ENCODE measurements around the gene PPME1.
A peak's percentile ranks its signal among the peaks of the same experiment; 100 is the strongest.
"Not testable (repeated sequence)": the region's sequence is repeated elsewhere in the genome, so short reads cannot be mapped to it uniquely, and the experiment has no call there.

PPME1 gene

DNA sequence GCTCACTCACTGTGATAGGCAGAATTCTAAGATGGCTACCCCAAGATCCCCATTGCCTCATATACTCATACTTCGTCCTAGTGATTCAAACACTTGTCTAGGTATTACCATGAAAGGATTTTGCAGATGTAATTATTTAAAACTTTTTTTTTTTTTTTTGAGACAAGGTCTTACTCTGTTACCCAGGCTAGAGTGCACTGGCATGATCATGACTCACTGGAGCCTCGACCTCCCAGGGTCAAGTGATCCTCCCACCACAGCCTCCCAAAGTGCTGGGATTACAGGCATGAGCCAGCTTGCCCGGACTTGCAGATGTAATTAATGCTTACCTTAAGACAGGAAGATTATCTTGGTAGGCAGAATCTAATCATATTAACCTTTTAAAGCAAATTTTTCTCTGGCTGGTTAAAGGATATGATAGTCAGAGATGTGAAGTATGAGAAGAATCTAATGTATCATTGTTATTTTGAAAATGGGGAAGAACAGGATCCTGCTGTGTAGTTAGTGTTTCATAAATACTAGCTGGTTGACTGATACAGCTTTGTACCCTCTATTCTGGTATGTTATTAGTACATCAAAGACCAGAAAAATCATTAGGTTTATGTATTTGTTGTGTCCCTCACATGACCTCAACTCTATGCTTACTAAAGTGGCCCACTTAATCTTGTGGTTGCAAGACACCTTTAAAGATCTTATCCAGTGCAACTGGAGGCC is 35.8 kb upstream of the PPME1 start:
- TF ChIP-seq, protein P1, sequence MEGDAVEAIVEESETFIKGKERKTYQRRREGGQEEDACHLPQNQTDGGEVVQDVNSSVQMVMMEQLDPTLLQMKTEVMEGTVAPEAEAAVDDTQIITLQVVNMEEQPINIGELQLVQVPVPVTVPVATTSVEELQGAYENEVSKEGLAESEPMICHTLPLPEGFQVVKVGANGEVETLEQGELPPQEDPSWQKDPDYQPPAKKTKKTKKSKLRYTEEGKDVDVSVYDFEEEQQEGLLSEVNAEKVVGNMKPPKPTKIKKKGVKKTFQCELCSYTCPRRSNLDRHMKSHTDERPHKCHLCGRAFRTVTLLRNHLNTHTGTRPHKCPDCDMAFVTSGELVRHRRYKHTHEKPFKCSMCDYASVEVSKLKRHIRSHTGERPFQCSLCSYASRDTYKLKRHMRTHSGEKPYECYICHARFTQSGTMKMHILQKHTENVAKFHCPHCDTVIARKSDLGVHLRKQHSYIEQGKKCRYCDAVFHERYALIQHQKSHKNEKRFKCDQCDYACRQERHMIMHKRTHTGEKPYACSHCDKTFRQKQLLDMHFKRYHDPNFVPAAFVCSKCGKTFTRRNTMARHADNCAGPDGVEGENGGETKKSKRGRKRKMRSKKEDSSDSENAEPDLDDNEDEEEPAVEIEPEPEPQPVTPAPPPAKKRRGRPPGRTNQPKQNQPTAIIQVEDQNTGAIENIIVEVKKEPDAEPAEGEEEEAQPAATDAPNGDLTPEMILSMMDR (conservative IDR thresholded peaks at IDR 0.05) = no peak

DNA sequence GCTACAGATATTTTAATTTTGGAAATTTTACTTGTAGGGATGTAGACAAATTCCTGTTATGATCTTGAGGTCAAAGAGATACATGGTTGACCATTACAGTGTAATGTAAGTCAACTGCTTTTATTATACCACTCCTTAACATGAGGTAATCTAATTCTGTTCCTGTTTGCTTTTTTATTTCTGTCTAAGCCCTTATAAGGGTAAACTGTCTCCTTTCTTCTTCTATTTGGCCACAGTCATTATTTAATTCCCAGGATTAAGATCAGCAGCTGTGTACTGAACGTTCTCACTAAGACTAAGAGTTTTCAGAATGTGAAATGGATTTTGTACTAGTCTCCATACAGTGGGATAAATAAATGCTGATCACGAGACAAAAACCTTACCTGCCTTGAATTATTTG is 33.1 kb upstream of the PPME1 start:
- TF ChIP-seq, protein P1 (conservative IDR thresholded peaks at IDR 0.05) = no peak
- peak overlapping the region; percentile 53 for H3K27ac ChIP-seq

More for the DNA sequence above, 35.8 kb upstream of the PPME1 start:
- no peak overlapping the region for H3K27ac ChIP-seq

DNA sequence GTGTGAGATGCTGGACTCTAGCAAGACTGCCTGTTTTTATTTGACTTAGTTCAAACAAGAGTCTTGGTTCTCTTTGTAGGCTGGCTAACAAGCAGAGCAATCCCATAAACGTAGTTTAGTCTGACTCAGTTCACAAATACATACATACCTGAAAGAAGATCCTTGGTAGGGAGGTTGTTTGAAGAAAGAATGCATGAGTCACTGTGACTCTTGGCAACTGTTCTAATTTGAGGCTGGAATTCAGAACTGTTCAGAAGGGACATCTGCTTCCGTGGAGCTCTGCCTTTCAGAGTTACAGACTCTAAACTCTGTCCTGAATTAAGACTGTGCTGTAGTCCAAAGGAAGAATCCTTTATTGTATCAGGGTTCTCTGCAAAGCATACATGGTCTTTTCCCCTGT is 32.5 kb upstream of the PPME1 start:
- TF ChIP-seq, protein P1 (conservative IDR thresholded peaks at IDR 0.05) = no peak
- peak overlapping the region; percentile 53 for H3K27ac ChIP-seq

DNA sequence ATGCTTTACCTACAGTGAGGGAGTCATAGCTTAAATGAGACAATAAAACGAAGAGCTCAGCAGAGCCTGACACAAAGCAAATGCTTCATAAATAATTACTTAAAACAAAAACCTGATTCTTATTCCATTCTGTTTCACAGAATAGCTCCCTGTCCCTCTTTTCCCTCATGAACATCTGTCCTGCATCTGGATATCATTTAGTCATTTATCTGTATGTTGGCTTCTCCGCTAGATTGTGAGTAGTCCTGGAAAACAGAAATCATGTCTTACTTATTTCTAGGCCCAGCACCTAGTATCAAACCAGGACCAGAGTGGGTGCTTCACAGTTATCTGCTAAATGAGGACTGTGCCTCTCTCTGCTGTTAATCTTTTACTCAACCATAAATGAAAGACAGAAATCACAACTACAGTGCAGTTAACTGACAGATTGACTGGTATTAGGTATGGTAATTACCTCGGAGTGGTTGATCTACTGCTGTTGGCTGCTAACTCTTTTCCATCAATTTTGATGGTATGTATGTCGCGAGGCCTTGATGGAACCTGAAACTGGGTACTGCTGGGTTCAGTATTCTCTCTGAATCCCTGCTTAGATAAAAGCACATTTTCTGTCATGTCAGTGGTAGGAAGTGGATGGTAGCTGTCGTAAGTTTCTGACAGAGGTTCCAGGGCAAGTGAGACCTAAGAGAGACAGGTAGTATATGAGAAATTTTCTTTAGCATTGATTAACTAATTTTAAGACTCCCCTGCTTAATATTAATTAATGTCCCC is 31.8 kb upstream of the PPME1 start:
- peak overlapping the region; percentile 53 for H3K27ac ChIP-seq
- TF ChIP-seq, protein P1 (conservative IDR thresholded peaks at IDR 0.05) = no peak

DNA sequence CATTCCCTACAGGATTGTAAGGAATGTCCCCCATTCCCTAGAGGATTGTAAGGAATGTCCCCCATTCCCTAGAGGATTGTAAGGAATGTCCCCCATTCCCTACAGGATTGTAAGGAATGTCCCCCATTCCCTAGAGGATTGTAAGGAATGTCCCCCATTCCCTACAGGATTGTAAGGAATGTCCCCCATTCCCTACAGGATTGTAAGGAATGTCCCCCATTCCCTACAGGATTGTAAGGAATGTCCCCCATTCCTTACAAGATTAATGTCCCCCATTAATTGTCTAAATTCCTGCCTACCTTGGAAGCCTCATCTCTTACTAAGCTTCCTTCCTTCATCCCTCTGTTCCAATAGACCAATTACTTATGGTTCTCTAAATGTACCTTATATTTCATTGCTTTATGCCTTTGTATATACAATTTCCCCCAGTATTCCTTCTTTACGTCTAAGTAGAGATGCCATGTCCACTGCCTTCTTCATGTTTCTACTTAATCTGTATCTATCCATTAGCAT is 31.1 kb upstream of the PPME1 start:
- H3K27ac ChIP-seq = not testable (repeated sequence)

DNA sequence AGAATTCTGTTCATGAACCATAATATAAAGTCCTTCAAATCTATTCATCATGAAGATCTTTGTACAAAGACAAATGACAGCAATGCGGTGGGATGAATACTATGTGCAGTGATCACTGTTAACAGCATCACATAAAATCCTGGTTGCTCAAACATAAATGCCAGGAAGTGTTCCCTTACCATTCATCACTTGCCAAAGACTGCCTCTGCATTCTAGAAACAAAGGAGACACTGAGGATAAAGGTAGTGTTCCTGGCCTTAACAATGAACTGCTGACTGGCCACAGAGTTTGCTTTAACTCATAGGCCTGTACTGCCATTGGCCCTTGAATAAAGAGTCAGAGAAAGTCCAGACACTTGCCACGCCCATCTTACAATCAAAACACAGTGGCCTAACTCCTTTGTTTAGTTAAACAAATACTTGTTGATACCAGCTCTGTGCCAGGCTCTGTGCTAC is 29.8 kb upstream of the PPME1 start:
- peak overlapping the region; percentile 5; the same call in 1 of the 2 replicates for H3K27ac ChIP-seq
- TF ChIP-seq, protein P1 (conservative IDR thresholded peaks at IDR 0.05) = no peak

DNA sequence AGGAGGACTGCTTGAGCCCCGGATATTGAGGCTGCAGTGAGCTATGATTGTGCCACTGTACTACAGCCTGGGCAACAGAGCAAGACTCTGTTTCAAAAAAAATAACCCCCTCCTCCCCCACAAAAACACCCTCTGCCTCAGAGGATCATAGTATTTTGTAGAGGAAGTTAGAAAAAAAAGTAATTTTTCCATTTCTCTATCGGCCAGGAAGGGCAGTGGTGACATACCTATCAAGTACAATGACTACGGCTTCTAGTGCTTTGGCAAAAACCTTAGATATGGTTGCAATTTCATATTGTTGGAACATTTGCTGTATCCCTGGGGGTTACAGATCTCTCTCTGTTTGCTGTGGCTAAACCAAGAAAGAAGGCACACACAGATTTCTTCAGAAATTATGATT is 29.2 kb upstream of the PPME1 start:
- TF ChIP-seq, protein P1 (conservative IDR thresholded peaks at IDR 0.05) = no peak
- peak overlapping the region; percentile 5; the same call in 1 of the 2 replicates for H3K27ac ChIP-seq

Data from VCaP (cell line).